Stimulated activated CD8-positive, alpha-beta memory T cell treated with anti-CD3 and anti-CD28 coated beads, Interleukin-4, amount 100 ng/mL, for 24 hours (primary cell): ENCODE measurements around the gene KHK.

Source experiments
- DNase-seq: peaks from one replicate; pipeline ENCODE4 v3.0.0-alpha.2; 2020; ENCODE audit warnings: low read depth

The KHK gene

GRCh38 chr2:27086724-27087593 is at the start of gene KHK:
TSS of gene KHK (plus strand) at chr2:27086772. CDS start at chr2:27087260, 488 bp downstream.
- DNase-seq: no peak

GRCh38 chr2:27038012-27038411 is 48.6 kb upstream of the KHK start:
- no peak for DNase-seq

GRCh38 chr2:27038631-27039339 is 47.8 kb upstream of the KHK start:
- no peak for DNase-seq

GRCh38 chr2:27039426-27039825 is 47.1 kb upstream of the KHK start:
- no peak for DNase-seq

- DNase-seq: no peak
Observed at GRCh38 chr2:27039871-27040270, 46.7 kb upstream of the KHK start.

GRCh38 chr2:27040282-27040681 is 46.3 kb upstream of the KHK start:
- DNase-seq: no peak

GRCh38 chr2:27041752-27042151 is 44.8 kb upstream of the KHK start:
- no peak for DNase-seq

- DNase-seq: no peak
Observed at GRCh38 chr2:27042159-27042661, 44.4 kb upstream of the KHK start.

GRCh38 chr2:27042985-27043634 is 43.5 kb upstream of the KHK start:
- DNase-seq: no peak

- DNase-seq: peak; percentile 61
Observed at GRCh38 chr2:27049422-27050280, 36.9 kb upstream of the KHK start.

GRCh38 chr2:27050281-27050995 is 36.1 kb upstream of the KHK start:
- peak; percentile 77 for DNase-seq

- DNase-seq: peak; percentile 89
Observed at GRCh38 chr2:27050996-27051901, 35.3 kb upstream of the KHK start, which contains the start of gene AGBL5. TSS of gene AGBL5 (plus strand) at chr2:27051668. CDS start at chr2:27052959, 1,291 bp downstream.

GRCh38 chr2:27051902-27052645 is 34.5 kb upstream of the KHK start:
- DNase-seq: no peak

GRCh38 chr2:27053321-27053720 is 33.3 kb upstream of the KHK start:
- DNase-seq: no peak

GRCh38 chr2:27053776-27054175 is 32.8 kb upstream of the KHK start:
- DNase-seq: no peak

GRCh38 chr2:27054721-27055120 is 31.9 kb upstream of the KHK start:
- no peak for DNase-seq

- no peak for DNase-seq
Observed at GRCh38 chr2:27057184-27057583, 29.4 kb upstream of the KHK start.

GRCh38 chr2:27058210-27058609 is 28.4 kb upstream of the KHK start:
- no peak for DNase-seq
